Thoracic aorta (tissue), 2 donors: ENCODE results near the gene FAM204A. TPM values are rescaled to one million over a fixed set of nuclear protein-coding genes. Genes with fewer than 3 reads are reported as not detected.

Experiments used
- ATAC-seq: fragments of 150-250 bp; one replicate; pipeline ENCODE4 v1.8.0; 2017; ENCODE audit warnings: low read depth; ENCODE audit not compliant: insufficient number of reproducible peaks, low FRiP score
- DNase-seq: peaks from one replicate; pipeline ENCODE4 v3.0.0-alpha.2; 2020; ENCODE audit warnings: low spot score
- H3K27ac ChIP-seq, 2 donors: fragments of 200-600 bp; sonication (generic); 1 replicate in 1 of 2; 2 replicates in 1 of 2; pipeline ENCODE4 v1.5.1; 2016; ENCODE audit warnings: mild to moderate bottlenecking in 2 of 2, moderate library complexity in 2 of 2
- H3K27me3 ChIP-seq: fragments of 200-600 bp; sonication (generic); replicated peaks from 2 replicates; pipeline ENCODE4 v1.6.0; 2016; ENCODE audit warnings: mild to moderate bottlenecking; ENCODE audit not compliant: insufficient read depth
- H3K36me3 ChIP-seq: fragments of 200-600 bp; sonication (generic); one replicate; pipeline ENCODE4 v1.5.1; 2016
- H3K4me1 ChIP-seq, 2 donors: fragments of 200-600 bp; sonication (generic); 1 replicate in 1 of 2; 2 replicates in 1 of 2; pipeline versions ENCODE4 v1.5.1 to v1.6.0; 2016; ENCODE audit warnings: low read depth in 2 of 2, mild to moderate bottlenecking in 1 of 2; ENCODE audit not compliant: control insufficient read depth in 1 of 2
- H3K4me3 ChIP-seq: fragments of 200-600 bp; sonication (generic); 2 replicates; pipeline ENCODE4 v1.5.1; 2016; ENCODE audit warnings: mild to moderate bottlenecking
- H3K9me3 ChIP-seq: fragments of 200-600 bp; sonication (generic); 2 replicates; pipeline ENCODE4 v1.5.1; 2016
- CTCF ChIP-seq: fragments of 200-600 bp; sonication (generic); IDR thresholded peaks from one replicate; pipeline ENCODE4 v1.5.1; 2019; ENCODE audit warnings: antibody characterized with exemption
- total RNA-seq, 2 donors: library from RNA; depleted of rRNA; stranded (reverse); fragments of >200 nt; gene quantifications; one replicate each; pipeline versions ENCODE4 v1.1.0 to v1.2.3, GENCODE V29; 2016

Gene FAM204A
- total RNA-seq, 2 donors from 2014 or later: 18.5 to 22.5 TPM

- no peak overlapping the region for H3K27ac ChIP-seq
- no peak for TF ChIP-seq CTCF
- no peaks in the 10 kb centered on the region for H3K36me3 ChIP-seq
- no peak for DNase-seq
- no peaks in the 10 kb centered on the region for H3K4me1 ChIP-seq
- H3K27me3 ChIP-seq: no peaks in the 10 kb centered on the region
- H3K4me3 ChIP-seq: no peak overlapping the region
- no peaks in the 10 kb centered on the region for H3K9me3 ChIP-seq
- ATAC-seq: no peak
Observed at GRCh38 chr10:118262538-118262937, 79.6 kb downstream of the FAM204A start.

DNA sequence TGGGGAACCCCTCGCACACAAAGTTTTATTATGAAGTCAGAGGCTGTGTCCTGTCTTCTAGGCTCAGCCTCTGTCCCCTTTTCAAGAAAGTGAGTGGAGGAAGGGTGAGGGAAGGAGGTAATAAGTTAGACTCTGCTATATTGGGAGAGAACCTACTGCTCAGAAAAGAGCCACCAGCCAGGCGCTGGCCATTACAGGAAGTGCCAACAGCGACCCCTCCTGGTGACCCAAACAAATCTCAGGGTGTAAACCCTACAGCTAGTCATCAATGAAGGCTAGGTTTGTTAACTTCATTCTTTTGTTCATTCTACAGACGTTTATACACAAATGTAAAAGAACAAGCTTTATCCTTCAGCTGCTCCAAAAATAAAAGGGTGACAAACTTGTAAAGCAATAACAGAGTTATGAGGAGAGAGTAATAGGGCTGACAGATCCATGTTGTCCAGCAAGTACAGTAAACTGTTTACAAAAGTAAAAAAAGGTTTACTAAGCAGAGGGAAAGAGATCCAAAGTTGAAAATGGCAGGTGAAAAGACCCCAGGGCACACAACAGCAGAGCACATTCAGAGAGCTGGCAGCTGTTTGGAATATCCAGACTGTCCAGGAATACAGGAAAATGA, 82.7 kb downstream of the FAM204A start:
- no peak for ATAC-seq

GRCh38 chr10:118258285-118258684, 83.8 kb downstream of the FAM204A start:
- H3K27me3 ChIP-seq: no peaks in the 10 kb centered on the region
- H3K27ac ChIP-seq: no peak overlapping the region
- no peaks in the 10 kb centered on the region for H3K4me1 ChIP-seq
- no peak for ATAC-seq
- no peak overlapping the region for H3K4me3 ChIP-seq
- no peaks in the 10 kb centered on the region for H3K36me3 ChIP-seq
- TF ChIP-seq CTCF: no peak
- DNase-seq: no peak
- no peaks in the 10 kb centered on the region for H3K9me3 ChIP-seq

More for the DNA sequence above, 82.7 kb downstream of the FAM204A start:
- no peak for DNase-seq
- Histone ChIP-seq H3K4me3 (no peak overlapping the region), H3K9me3 (no peaks in the 10 kb centered on the region), H3K36me3 (no peaks in the 10 kb centered on the region), H3K4me1 (no peaks in the 10 kb centered on the region), H3K27ac (no peak overlapping the region), H3K27me3 (no peaks in the 10 kb centered on the region)
- TF ChIP-seq CTCF: no peak

- no peak for TF ChIP-seq CTCF
- Histone ChIP-seq H3K27ac (no peak overlapping the region), H3K9me3 (no peaks in the 10 kb centered on the region), H3K36me3 (no peaks in the 10 kb centered on the region), H3K27me3 (no peaks in the 10 kb centered on the region), H3K4me3 (no peak overlapping the region), H3K4me1 (no peaks in the 10 kb centered on the region)
- ATAC-seq (no peak), DNase-seq (no peak)
Observed at GRCh38 chr10:118256825-118257570, 85.1 kb downstream of the FAM204A start.

- Histone ChIP-seq H3K27ac (no peak overlapping the region), H3K4me1 (no peaks in the 10 kb centered on the region), H3K27me3 (no peaks in the 10 kb centered on the region), H3K36me3 (no peaks in the 10 kb centered on the region), H3K9me3 (no peaks in the 10 kb centered on the region), H3K4me3 (no peak overlapping the region)
- TF ChIP-seq CTCF: no peak
- ATAC-seq (no peak), DNase-seq (no peak)
Observed at GRCh38 chr10:118256209-118256608, 85.9 kb downstream of the FAM204A start.
